GM18909 (cell line): Measurements from ENCODE around the gene DCST2.

Experiments used
- ATAC-seq: cut with Tn5 transposase; IDR thresholded peaks from one replicate; pipeline ENCODE4 v1.9.1; 2021; ENCODE audit warnings: mild to moderate bottlenecking; ENCODE audit not compliant: unreplicated experiment, poor library complexity

DCST2 gene

DNA sequence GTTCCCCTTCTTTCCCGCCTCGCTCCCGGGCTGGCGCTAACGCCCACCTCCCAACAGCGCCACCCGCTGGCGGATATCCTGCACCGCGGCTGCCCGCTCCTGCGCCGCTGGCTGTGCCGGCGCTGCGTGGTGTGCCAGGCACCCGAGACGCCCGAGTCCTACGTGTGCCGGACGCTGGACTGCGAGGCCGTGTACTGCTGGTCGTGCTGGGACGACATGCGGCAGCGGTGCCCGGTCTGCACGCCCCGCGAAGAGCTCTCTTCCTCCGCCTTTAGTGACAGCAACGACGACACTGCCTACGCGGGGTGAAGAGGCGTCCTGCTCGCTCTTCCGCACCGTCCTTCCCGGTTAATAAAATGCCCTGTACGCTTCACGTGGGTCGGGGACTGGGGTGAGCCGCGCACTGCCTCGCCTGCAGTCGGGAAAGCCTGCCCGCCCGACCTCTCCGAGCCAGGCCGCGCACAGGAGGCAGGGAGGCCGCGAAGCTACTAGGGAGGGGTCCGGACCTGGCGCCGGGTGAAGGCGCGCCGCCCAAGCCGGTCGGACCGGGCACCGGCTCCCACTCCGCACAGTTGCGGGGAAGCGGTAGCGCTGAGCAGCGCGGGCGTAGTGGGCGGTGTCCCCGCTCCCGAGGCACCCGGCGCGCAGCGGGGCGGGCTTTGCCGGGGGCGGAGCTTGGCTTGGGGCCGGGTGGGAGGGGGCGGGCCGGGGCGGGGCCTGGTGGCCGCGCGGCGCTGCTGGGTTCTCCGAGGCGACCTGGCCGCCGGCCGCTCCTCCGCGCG, 17.2 kb upstream of the DCST2 start, which contains the start of gene ADAM15:
Gene ADAM15, plus strand, starts transcription at position 757 of the 782 bp plus-strand sequence. CDS start 71 bp downstream, outside the sequence.
- ATAC-seq: peak; percentile 59

DNA sequence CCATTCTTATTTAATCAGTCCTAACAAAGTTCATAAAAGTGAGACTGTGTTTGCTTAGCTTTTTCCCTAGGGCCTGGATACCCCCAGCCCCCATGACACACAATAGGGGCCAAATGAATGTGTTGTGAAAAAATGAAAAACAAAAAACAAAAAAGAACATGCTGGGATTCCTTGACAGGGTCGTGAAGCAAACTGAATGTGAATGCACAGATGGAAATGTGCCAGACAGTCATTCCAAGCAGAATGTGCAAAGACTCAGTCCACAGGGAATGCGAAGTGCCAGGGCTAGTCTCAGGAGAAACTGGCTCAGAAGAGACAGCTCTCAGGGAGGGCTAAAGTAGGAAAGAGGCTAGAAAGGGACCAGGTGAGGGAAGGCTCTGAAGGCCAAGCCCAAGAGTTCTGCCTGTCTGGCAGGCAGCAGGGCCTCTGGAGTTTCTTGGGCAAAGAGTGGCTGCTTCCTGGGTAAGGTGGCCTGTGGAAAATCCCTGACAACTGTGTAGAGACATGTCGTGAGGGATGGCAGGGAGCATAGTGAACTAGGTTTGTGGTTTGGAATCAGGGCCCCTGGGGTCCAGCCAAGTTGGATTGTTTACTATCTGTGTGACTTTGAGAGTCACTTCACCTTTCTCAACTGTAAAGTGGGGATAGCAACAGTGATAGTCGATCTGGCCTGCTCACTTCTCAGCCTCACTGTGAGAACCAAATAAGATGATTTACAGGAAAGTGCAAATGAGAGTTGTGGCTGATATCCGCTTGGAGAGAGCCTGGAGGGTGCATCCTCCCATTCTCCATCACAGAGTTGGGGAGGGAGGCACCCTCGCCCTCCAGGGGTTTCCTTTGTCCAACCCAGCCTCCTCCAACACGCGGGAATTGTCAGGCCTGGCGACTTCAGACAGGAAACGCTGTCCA, 16.3 kb upstream of the DCST2 start:
- ATAC-seq: no peak

DNA sequence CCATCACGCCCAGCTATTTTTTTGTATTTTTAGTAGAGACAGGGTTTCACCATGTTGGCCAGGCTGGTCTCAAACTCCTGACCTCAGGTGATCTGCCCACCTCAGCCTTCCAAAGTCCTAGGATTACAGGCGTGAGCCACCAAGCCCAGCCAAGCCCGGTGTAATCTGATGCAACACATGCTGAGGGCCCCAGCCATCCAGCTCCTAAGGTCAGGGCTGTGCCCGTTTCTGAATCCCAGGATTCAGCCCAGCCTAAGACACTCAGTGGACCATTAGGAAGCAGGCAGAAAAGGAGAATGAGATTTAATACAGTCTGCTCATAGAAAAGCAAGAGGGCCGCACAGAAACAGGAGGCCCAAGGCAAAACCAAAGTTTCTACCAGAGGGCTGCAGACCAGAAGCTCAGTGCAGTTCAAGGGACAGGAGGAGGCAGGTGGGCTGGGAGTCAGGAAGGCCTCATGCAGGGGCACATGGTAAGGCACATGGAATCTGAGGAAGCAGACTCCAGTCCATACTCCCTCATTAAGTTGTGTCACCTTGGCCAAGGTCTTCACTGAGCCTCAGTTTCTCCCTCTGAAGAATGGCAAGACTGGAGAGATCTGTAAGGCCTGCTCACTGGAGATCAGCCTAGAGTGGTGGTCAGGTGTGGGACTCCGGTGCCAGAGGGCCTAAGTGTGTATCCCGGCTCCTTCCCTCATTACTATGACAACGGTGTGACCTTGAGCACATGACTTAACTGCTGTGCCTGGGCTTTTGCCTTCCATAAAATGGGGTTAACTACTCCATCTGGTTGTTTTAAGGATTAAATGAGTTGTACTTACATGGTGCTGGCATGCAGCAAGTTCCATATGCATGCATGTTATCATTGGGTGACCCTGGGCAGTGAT, 15.1 kb upstream of the DCST2 start:
- ATAC-seq: no peak

DNA sequence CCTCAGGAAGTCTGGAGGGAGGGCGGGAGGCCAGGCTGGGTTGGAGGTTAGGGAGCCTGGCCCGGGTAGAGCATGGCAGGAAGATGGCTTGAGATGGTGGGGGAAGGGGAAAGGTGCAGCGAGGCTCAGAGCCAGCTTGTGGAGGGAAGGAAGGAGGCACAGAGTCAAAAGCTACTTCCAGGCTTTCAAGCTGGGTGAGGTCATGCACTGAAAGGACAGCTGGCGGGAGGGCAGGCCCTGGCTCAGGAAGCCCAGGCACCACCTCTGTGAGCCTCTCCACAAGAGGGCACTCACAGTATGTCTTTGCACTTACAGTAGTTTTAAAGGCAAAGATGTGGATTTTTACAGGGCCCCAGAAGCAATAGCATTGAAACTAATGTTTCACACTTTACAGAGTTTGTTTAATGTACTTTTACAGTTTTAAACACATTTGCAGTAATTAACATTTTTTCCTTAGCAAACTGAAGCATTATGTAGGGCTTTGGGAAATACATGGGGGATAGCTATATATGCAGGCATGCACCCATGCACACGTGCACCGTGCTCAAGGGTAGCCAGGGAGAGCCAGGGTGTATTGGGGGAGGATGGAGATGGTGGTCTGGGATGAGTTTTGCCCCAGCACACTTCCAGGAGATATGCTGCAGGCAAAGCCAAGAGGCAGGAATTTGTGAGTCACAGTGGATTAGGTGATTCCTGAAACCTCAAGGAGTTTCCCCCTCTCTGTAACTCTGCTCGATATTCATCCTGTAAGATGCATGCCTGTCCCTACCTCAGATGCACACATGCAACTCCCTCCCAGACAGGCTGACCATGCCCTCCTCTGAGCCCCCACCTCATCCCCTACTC, 11.5 kb upstream of the DCST2 start:
- no peak for ATAC-seq

DNA sequence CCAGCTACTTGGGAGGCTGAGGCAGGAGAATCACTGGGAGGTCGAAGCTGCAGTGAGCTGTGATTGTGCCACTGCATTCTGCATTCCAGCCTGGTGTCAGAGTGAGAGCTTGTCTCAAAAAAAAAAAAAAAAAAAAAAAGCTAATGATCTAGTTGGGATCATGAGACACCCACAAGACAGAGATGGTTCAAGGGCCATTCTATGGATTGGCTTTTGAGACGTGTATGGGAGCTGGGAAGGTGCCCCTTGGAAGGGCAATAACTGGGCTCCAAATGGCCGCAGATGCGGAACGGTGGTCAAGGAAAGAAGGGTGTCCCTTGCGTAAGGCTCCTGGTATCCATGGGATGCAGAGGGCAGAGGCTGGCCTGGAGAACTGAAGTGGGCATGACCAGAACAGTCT, 10.8 kb upstream of the DCST2 start:
- no peak for ATAC-seq

DNA sequence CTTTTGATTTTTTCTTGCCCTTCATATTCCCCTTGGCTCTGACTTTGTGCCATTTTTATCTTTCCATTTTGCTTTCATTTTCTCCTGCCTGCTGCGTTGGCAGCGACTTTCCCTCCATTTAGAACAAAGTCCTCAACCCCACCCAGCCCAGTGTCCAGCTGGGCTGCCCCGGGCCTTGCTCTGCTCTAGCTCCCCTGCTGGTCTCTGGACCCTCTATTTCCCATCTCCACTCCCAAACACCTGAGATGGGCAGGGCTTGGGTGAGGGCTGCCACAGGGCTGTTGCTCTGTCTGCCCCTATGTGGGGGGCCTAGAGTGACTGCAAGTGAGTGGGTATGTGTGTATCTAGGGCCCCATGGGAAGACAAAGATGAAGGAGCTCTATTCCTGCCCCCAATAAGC, 10.2 kb upstream of the DCST2 start:
- ATAC-seq: no peak

DNA sequence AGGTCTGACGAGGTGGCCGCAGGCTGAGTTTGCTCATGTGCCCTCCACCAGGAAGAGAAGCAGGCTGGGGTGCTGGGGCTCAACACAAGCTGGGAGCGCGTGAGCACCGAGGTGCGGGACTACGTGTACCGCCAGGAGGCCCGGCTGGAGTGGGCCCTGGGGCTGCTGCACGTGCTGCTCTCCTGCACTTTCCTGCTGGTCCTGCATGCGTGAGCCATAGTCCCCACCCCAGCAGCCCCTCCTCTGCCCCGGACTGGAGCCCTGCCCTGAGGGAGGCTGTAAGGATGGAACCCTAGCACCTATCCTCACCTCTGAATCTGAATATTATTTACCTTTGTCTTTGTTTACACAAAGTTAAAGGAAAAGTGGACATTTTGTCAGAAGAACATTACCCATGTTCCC, 9.7 kb upstream of the DCST2 start:
- no peak for ATAC-seq

DNA sequence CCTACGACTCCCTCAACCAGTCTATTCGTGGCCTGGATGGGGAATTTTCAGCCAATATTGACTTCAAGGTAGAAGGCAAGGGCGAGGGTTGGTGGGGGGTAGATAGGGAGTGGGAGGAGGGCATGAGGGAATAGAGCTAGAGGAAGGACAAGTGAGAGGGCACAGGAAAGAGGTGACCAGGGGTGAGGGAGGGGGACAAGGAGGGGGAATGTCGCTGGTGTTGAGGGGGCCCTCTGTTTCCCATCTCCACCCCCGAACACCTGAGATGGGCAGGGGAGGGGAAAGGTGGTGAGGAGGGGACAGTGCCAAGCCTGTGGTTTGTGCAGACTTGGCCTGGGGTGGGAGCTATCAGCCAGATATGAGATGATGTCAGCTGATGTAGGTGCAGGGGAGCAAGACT, 9.2 kb upstream of the DCST2 start:
- ATAC-seq: no peak

DNA sequence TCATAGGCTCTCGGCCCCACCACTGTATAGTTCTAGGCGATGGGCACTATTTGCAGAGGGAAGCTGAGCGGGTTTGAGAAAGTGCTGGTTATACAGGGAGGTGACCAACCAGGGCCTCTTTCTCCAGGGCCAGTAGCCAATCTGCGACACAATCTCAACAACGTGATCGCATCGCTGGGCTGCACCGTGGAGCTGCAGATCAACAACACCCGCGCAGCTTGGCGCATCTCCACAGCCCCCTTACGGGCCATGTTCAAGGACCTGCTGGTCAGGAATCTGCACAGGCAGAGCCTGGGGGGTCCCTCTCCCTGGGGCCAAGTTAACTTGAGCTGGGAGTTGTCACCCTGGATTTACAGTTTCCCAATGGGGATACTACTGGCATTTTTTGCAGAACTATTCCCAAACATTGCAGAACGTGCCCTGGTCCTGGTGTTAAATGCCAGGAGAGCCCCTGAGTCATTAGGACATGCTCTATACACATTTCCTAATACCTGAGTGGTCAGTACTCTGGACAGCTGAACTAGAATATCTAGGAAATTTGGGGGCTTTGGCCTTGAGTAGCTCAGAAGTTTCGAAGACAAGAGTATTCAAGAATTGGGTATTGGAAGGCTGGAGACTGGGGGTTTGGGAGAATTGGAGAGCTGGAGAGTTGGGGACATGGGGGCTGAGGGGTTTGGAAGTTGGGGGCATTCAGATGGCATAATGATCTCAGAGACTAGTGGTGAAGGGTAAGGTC, 6.9 kb upstream of the DCST2 start:
- no peak for ATAC-seq

DNA sequence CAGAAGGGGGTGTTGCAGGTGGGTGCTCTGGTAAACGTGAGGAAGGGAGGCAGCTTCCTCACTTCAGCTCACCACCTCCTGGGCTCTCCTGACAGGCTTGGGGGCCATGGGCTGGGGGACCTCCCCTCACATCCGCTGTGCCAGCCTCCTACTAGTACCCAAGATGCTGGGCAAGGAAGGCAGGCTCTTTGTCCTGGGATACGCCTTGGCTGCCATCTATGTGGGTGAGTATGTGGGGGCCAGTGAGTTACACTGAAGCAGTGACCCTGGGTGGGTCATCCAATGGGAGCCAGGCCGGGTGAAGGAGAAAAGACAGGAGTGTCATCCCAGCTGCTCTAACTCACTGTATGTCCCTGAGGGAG, 5.7 kb upstream of the DCST2 start:
- ATAC-seq: no peak

DNA sequence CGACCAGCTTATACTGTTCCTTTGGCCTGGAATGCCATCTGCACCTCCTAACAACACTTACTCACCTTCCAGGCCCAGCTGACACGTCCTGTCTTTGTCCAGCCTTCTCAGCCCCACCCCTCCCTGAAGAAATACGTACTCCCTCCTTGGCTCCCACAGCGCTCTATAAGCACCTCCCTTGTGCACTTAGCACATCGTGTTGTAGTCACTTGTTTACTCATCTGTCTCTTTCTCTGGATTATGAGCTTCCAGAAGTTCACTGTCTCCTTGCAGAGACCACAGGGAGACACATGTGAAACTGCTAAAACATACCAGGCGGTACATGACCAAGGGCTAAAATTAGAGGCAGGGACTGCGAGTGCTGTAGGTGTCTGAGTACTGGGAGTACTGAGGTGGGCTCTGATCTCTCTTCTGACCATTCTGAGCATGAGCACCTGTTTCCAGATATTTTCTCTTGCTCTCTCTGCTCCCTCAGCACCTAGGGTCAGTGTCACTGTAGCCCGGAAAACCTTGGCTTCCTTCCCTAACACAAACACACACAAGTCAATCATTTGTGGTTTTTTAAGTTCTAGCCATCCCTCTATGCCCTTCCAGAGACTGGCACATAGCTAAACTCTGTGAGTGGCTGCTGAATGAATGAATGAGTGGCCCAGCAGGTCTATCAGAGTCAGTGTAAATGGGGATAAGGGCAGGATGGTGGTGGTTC, 5.2 kb upstream of the DCST2 start:
- no peak for ATAC-seq

DNA sequence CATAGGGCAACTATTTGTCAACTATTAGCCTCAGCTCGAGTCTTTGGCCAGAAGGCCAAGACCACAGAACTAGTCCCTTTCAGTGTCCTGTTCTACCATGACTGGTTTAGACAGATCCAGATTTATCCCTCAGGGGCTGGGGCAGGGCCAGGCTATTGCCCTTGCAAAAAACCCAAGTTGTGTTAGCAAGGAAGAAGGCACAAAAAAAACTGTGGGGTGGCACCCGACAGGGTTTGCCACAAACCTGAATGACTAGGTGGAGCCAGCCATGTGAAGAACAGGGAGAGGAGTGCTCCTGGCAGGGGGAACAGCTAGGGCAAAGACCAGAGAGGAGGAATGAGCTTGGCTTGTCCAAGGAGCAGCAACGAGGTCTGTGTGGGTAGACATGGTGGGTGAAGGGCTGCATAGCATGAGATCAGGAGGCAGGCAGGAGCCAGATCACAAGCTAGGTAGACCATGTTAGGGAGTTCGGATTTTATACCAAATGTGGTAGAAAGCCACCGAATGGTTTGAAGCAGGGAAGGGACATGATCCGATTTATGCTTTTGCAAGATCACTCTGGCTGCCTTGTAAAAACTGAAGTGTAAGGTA, 4.4 kb upstream of the DCST2 start:
- ATAC-seq: no peak

DNA sequence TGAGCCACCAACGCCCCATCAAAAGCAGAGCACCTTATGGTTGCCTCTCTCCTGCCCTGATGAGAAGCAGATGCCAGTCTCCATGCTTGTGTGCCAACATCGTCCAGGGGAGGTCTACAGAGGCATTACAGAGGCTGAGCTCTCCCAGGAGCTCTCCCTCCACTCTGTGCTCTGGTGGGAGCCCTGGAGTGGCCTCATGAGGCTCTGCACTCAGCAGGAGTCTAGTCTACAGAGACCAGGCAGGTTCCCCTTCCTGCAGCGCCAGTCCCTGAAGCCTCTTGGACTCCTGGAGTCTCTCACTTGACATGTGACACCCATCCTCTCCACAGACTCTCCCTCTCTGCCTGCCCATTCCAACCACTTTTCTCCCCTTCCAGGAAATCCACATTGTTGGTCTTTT, 3.5 kb upstream of the DCST2 start:
- no peak for ATAC-seq

DNA sequence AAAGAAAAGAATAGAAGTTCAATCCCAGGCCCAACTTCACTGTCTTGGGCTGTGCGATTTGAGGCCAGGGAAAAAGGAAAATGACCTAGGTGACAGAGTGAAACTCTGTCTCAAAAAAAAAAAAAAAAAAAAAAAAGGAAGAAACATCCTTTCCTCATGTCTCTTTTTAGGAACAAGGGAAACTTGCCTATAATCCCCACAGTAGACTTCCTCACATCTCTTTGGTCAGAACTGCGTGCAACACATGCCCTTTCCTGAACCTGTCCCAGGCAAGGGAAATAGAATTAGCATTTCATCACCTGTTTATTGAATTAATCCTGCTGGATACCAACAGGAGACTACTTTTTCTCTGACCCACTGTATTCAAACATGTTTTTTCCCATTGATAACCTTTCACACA, 2.4 kb upstream of the DCST2 start:
- ATAC-seq: no peak

DNA sequence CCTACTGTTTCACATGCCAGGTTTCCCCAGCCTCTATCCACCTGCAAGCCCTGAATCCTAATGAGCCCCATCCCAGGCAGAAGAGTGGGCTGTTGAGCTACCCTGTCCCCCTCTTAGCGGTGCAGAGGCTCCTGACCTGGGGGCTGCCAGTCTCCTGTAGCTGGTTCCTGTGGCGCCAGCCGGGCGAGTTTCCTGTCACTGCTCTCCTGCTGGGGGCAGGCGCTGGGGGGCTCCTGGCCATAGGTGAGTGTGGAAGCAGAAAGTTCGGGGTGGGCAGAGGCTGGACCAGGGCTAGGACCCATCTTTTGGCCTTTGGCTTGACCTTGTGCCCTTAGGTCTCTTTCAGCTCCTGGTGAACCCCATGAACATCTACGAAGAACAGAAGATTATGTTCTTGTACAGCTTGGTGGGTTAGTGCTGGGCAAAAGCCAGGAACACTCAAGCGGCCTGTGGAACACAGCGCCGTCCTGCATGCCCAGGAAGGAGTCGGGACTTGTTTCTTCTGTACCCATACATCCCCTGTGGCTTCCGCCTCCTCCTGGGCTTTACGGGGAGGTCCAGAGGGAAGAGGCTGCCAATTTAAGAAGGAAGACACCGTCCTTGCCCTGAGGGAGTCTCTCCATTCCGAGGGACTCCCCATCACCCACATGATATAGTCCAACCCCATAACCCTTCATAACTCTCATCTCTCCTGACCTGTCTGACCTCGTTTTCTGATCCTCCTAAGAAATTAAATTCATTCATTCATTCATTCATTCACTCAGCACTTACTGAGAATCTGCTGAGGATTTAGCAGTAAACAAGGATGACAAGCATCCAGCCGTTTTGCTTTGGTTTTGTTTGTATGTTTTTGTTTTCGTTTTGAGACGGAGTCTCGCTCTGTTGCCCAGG, 982 bp upstream of the DCST2 start:
- ATAC-seq: no peak

DNA sequence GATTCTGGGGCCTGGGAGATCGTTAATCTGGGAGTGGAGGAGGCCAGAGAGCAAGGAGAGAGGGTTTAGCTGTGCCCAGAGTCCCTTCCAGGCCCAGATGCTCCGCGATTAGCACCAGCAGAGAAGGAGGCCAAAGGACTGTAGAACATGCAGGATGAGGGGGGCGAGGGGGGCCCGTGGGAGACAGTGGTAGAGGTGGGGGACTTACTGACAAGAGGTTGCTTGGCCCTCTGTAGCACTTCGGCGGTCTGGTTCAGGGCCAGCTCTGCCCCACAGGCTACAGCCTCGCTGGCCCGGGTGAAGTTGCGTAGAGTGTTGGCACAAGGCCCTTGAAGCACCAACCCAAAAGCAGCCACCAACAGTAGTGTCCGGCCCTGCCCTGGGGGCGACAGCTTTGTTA, 695 bp downstream of the DCST2 start:
- no peak for ATAC-seq

DNA sequence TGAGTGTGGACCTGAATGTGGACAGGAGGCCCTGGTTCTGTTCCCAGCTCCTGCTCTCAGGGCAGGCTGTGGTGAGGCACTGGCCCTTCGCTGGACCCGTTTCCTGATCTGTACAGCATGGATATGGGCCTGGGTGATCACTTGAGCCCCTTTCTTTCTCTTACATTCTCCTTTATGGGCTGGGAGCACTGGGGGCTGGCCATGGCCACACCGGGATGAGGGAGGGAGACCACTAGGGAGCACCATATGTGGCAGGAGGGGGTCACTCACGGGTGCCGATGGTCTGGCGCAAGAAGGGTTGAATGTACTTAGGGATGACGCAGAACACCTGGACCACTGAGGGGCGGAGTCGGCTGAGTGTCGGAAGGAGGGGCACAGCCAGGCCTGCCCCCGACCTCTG, 2.7 kb downstream of the DCST2 start:
- no peak for ATAC-seq
